AG04449 (cell line): ENCODE data around the gene ICAM4.
"Not testable (repeated sequence)": the region's sequence is repeated elsewhere in the genome, so short reads cannot be mapped to it uniquely, and the experiment has no call there.

Source experiments
- CTCF ChIA-PET: fragments of 350-600 bp; formaldehyde crosslinking; extraction: SDS; loops from one replicate; lab custom pipeline; 2021; ENCODE audit warnings: antibody characterized with exemption; lab: Yijun Ruan, JAX
- POLR2A ChIA-PET: fragments of 400-600, 350-600 bp; formaldehyde crosslinking; extraction: SDS; loops from one replicate; lab custom pipeline; 2020; ENCODE audit warnings: antibody characterized with exemption, inconsistent platforms; lab: Yijun Ruan, JAX
- DNase-seq: peaks from one replicate; pipeline ENCODE4 v3.0.0-alpha.2; 2010; ENCODE audit warnings: low read depth, low spot score
- H3K4me3 ChIP-seq: 2 replicates; pipeline ENCODE4 v1.5.1; 2011; ENCODE audit warnings: low read depth, mild to moderate bottlenecking, control low read depth, low read length
- CTCF ChIP-seq: IDR thresholded peaks from one replicate; pipeline ENCODE4 v1.5.1; 2011; ENCODE audit warnings: mild to moderate bottlenecking, moderate library complexity, low read length, control low read depth, inconsistent platforms; ENCODE audit not compliant: insufficient read depth; ENCODE audit errors: missing control alignments

Gene ICAM4

GRCh38 chr19:10271543-10272086 is 15.1 kb upstream of the ICAM4 start:
- no peak for TF ChIP-seq CTCF
- POLR2A ChIA-PET = interaction anchor here (0.8 to 3.0 kb wide), 4 partner anchors 18 to 109 kb away, joined by 3 to 11 read pairs (median 7); partner anchors contain the start of genes ICAM5, RAVER1 and TYK2
- CTCF ChIA-PET = interaction anchor here (0.6 to 19.7 kb wide), 16 partner anchors 9 to 340 kb away, joined by 3 to 1180 read pairs (median 5); partner anchors contain the start of genes CDC37, ICAM4, ICAM5 and RAVER1
- H3K4me3 ChIP-seq = peak overlapping the region; percentile 55
- no peak for DNase-seq

GRCh38 chr19:10274589-10274988 is 12.2 kb upstream of the ICAM4 start:
- ChIA-PET CTCF (interaction anchor here (0.9 to 1.8 kb wide), 6 partner anchors 15 to 129 kb away, joined by 3 to 10 read pairs (median 4); partner anchors contain the start of gene CDC37), POLR2A (no interaction called here)
- no peak for TF ChIP-seq CTCF
- H3K4me3 ChIP-seq = no peak overlapping the region
- DNase-seq = no peak

DNA sequence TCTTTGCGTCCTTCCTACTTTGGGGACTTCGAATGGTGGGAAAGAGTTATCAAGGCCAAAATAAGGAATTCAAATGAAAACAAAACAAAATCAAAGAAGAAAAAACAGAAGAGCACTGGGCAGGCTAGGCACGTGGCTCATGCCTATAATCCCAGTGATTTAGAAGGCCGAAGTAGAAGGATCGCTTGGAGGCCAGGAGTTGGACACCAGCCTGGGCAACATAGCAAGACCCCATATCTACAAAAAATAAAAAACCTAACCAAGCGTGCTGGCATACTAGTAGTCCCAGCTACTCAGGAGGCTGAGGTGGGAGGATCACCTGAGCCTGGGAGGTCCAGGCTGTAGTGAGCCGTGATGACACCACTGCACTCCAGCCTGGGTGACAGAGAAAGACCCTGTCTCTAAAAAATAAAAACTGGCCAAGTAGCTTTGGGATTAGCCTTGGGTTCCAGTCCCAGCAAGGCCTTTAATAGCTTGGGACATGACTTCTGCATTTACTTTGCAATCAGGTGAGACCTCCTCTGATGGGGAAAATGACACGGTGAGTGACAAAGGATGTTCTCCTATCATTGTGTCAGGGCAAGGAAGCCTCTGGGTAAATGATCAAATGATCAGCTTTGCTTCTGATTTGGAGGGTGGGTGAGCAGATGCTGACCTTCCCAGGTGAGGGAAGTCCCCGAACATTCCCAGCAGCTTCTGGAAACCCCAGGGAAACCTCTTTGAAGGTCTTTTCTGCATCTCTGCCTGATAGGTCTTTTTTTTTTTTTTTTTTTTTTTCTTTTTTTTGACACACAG is 8.8 kb upstream of the ICAM4 start:
- ChIA-PET POLR2A (interaction anchor here (1.5 kb wide), 1 partner anchor 13 kb away, joined by 6 read pairs; no protein-coding TSS in a partner anchor), CTCF (interaction anchor here (0.8 to 1.9 kb wide), 8 partner anchors 8 to 127 kb away, joined by 3 to 11 read pairs (median 5); partner anchors contain the start of gene ICAM1)
- no peak for DNase-seq
- no peak for TF ChIP-seq CTCF
- H3K4me3 ChIP-seq = no peak overlapping the region

DNA sequence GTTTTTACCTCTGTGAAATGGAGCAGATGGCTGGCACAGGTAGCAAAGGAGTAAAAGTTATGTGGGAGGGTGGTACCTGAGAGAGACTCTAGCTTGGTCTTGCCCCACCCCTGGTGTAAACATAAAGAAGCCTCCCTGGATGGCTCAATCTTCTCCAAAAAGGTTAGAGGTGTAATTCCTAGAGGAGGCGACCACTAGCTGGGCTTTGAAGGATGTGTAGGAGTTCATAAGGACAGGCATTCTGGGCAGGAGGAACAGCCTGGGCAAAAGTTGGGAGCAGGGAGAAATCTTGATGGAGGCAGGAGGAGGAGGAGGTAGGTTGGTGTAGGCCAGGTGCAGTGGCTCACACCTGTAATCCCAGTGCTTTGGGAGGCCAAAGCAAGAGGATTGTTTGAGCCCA is 7.8 kb upstream of the ICAM4 start:
- CTCF ChIA-PET = interaction anchor here (0.8 to 2.2 kb wide), 7 partner anchors 9 to 112 kb away, joined by 3 to 9 read pairs (median 6); partner anchors contain the start of genes ICAM1 and ICAM5
- POLR2A ChIA-PET = no interaction called here
- TF ChIP-seq CTCF = no peak
- no peak for DNase-seq
- no peak overlapping the region for H3K4me3 ChIP-seq

- POLR2A ChIA-PET = interaction anchor here (0.6 kb wide), 1 partner anchor 192 kb away, joined by 8 read pairs; no protein-coding TSS in a partner anchor
- no peak for DNase-seq
- H3K4me3 ChIP-seq = no peak overlapping the region
- no peak for TF ChIP-seq CTCF
- CTCF ChIA-PET = interaction anchor here (0.9 to 2.2 kb wide), 8 partner anchors 9 to 112 kb away, joined by 3 to 7 read pairs (median 4); partner anchors contain the start of genes ICAM1 and ICAM5
Measured at GRCh38 chr19:10279737-10280442, 6.9 kb upstream of the ICAM4 start.

- DNase-seq, POLR2A ChIA-PET, H3K4me3 ChIP-seq: not testable (repeated sequence)
- CTCF ChIA-PET = interaction anchor here (1.9 kb wide), 1 partner anchor 12 kb away, joined by 9 read pairs; no protein-coding TSS in a partner anchor
Measured at GRCh38 chr19:10282043-10282442, 4.7 kb upstream of the ICAM4 start.
